ENCODE measurements around the gene DDX25. TPM values are rescaled to one million over a fixed set of nuclear protein-coding genes. Genes with fewer than 3 reads are reported as not detected.
"Not testable (repeated sequence)": the region's sequence is repeated elsewhere in the genome, so short reads cannot be mapped to it uniquely, and the experiment has no call there.

DDX25 gene
- total and polyA plus RNA-seq, 9 of the 15 experiments (the other 6 are each of a cell fraction or from before 2014, with no cell fraction given), result not detected

DNA sequence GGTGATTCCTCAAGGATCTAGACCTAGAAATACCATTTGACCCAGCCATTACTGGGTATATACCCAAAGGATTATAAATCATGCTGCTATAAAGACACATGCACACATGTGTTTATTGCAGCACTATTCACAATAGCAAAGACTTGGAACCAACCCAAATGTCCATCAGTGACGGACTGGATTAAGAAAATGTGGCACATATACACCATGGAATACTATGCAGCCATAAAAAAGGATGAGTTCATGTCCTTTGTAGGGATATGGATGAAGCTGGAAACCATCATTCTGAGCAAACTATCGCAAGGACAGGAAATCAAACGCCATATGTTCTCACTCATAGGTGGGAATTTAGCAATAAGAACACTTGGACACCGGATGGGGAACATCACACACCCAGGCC lies 39.0 kb upstream of the DDX25 start:
- H3K9me1 ChIP-seq (ENCODE audit: control insufficient read depth, insufficient read depth, low read length); H2AFZ ChIP-seq (ENCODE audit: low read depth, low read length); POLR2A ChIA-PET; H3K27me3 ChIP-seq (ENCODE audit: control insufficient read depth in 2 of 2, insufficient read depth in 2 of 2, low read length in 2 of 2); H4K20me1 ChIP-seq (replicated peaks; ENCODE audit: control insufficient read depth, insufficient read depth, low read length); intact Hi-C loops (cut with micrococcal nuclease); H3K27ac ChIP-seq (ENCODE audit: extremely low read depth, low read depth, low read length); ATAC-seq; H3K9me3 ChIP-seq (replicated peaks; ENCODE audit: control insufficient read depth, insufficient read depth, low read depth, low read length); H3K36me3 ChIP-seq (ENCODE audit: control insufficient read depth, insufficient read depth, low read length); DNase-seq (ENCODE audit: extremely low read depth in 1 of 4, low spot score in 3 of 4); FAIRE-seq; H3K79me2 ChIP-seq (ENCODE audit: control insufficient read depth, insufficient read depth, low read length); BruUV-seq (replicated peaks); H3K4me3 ChIP-seq; H3K4me2 ChIP-seq (ENCODE audit: insufficient read depth, low read length); CTCF ChIA-PET (ENCODE audit: low intra/inter-chr PET ratio); in situ Hi-C loops (cut with MboI); H3K4me1 ChIP-seq (replicated peaks in 1 of 2; ENCODE audit: control insufficient read depth in 2 of 2, insufficient read depth in 2 of 2, low read length in 2 of 2); H3K9ac ChIP-seq (ENCODE audit: insufficient read depth in 1 of 2, low read depth in 2 of 2, low read length in 2 of 2): not testable (repeated sequence)
- 17% methylated on average over 3 of the region's 4 CpGs for WGBS (ENCODE audit: insufficient coverage, low coverage, missing lambda C conversion rate)
- TF ChIP-seq ZNF146 (CRISPR knock-in tag; IDR thresholded peaks at IDR 0.05; ENCODE audit: unreplicated experiment), result peak; percentile 71

DNA sequence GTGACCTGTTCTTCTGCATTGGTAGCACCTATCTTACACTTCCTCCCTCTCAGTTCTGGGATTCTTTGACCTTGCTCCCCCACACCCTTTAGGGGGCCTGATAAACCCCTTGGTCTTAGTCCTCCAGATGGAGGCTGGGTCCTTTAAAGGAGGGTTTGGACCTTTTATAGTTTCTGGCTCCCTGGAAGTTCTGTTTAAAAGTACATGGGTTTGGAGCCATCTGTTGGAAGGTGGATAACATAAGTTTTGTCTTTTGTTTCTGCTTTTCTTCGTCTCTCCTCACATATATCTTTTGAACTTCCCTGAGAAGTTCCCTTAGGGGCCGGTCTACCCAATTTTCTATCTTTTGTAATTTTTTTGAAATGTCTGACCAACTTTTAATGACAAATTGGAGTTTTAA lies 34.8 kb upstream of the DDX25 start:
- no peak overlapping the region for H3K4me2 ChIP-seq (ENCODE audit: insufficient read depth, low read length)
- in situ Hi-C loops (cut with MboI) (no loop called here), intact Hi-C loops (cut with micrococcal nuclease) (loop anchor here (2.0 kb wide), 1 partner anchor 145 kb away; no protein-coding TSS in a partner anchor)
- H3K27me3 ChIP-seq (ENCODE audit: control insufficient read depth in 2 of 2, insufficient read depth in 2 of 2, low read length in 2 of 2), result no peaks in the 10 kb centered on the region
- H2AFZ ChIP-seq (ENCODE audit: low read depth, low read length), result no peak overlapping the region
- H3K79me2 ChIP-seq (ENCODE audit: control insufficient read depth, insufficient read depth, low read length), result no peaks in the 10 kb centered on the region
- POLR2A ChIA-PET, result no interaction called here
- WGBS (ENCODE audit: insufficient coverage, low coverage, missing lambda C conversion rate), result 8% methylated on average over 2 of the region's 2 CpGs
- peaks cover 0 to 3% of the 10 kb centered on the region in 2 experiments; a peak in 2 of 5 replicates for H3K4me1 ChIP-seq (replicated peaks in 1 of 2; ENCODE audit: control insufficient read depth in 2 of 2, insufficient read depth in 2 of 2, low read length in 2 of 2)
- FAIRE-seq (no peak), DNase-seq (ENCODE audit: extremely low read depth in 1 of 4, low spot score in 3 of 4) (no peak), ATAC-seq (no peak; the same call in 2 of the 3 replicates)
- CTCF ChIA-PET (ENCODE audit: low intra/inter-chr PET ratio), result no interaction called here
- no peaks in the 10 kb centered on the region for H3K36me3 ChIP-seq (ENCODE audit: control insufficient read depth, insufficient read depth, low read length)
- H4K20me1 ChIP-seq (replicated peaks; ENCODE audit: control insufficient read depth, insufficient read depth, low read length), result no peaks in the 10 kb centered on the region
- no peak overlapping the region for H3K27ac ChIP-seq (ENCODE audit: extremely low read depth, low read depth, low read length)
- H3K9me3 ChIP-seq (replicated peaks; ENCODE audit: control insufficient read depth, insufficient read depth, low read depth, low read length), result no peaks in the 10 kb centered on the region; the same call in 1 of the 2 replicates
- H3K4me3 ChIP-seq, result no peak overlapping the region
- no peak overlapping the region for H3K9ac ChIP-seq (ENCODE audit: insufficient read depth in 1 of 2, low read depth in 2 of 2, low read length in 2 of 2)
- no TSS peak for BruUV-seq (replicated peaks)
- no peaks in the 10 kb centered on the region for H3K9me1 ChIP-seq (ENCODE audit: control insufficient read depth, insufficient read depth, low read length)
- TF ChIP-seq, protein P1, sequence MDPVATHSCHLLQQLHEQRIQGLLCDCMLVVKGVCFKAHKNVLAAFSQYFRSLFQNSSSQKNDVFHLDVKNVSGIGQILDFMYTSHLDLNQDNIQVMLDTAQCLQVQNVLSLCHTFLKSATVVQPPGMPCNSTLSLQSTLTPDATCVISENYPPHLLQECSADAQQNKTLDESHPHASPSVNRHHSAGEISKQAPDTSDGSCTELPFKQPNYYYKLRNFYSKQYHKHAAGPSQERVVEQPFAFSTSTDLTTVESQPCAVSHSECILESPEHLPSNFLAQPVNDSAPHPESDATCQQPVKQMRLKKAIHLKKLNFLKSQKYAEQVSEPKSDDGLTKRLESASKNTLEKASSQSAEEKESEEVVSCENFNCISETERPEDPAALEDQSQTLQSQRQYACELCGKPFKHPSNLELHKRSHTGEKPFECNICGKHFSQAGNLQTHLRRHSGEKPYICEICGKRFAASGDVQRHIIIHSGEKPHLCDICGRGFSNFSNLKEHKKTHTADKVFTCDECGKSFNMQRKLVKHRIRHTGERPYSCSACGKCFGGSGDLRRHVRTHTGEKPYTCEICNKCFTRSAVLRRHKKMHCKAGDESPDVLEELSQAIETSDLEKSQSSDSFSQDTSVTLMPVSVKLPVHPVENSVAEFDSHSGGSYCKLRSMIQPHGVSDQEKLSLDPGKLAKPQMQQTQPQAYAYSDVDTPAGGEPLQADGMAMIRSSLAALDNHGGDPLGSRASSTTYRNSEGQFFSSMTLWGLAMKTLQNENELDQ (CRISPR knock-in tag; IDR thresholded peaks at IDR 0.05; ENCODE audit: borderline replicate concordance), result no peak
- TF ChIP-seq, protein P2, sequence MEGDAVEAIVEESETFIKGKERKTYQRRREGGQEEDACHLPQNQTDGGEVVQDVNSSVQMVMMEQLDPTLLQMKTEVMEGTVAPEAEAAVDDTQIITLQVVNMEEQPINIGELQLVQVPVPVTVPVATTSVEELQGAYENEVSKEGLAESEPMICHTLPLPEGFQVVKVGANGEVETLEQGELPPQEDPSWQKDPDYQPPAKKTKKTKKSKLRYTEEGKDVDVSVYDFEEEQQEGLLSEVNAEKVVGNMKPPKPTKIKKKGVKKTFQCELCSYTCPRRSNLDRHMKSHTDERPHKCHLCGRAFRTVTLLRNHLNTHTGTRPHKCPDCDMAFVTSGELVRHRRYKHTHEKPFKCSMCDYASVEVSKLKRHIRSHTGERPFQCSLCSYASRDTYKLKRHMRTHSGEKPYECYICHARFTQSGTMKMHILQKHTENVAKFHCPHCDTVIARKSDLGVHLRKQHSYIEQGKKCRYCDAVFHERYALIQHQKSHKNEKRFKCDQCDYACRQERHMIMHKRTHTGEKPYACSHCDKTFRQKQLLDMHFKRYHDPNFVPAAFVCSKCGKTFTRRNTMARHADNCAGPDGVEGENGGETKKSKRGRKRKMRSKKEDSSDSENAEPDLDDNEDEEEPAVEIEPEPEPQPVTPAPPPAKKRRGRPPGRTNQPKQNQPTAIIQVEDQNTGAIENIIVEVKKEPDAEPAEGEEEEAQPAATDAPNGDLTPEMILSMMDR (IDR thresholded peaks at IDR 0.05 in 2 of 3, conservative IDR thresholded peaks at IDR 0.05 in 1 of 3; ENCODE audit: insufficient read depth in 2 of 3, low read depth in 1 of 3, low read length in 3 of 3), result peak in 1 of 3 experiments; percentile 42; a peak in 2 of 6 replicates
- TF ChIP-seq BRCA1 (IDR thresholded peaks at IDR 0.05) (no peak), BRCA1 (CRISPR knock-in tag; IDR thresholded peaks at IDR 0.05) (no peak), ZFPM2 (CRISPR knock-in tag; IDR thresholded peaks at IDR 0.05) (no peak), FOXA3 (CRISPR knock-in tag; conservative IDR thresholded peaks at IDR 0.05 in 1 of 2, IDR thresholded peaks at IDR 0.05 in 1 of 2) (no peak)

Data from K562 (cell line).